Activated B cell treated with CpG ODN at 0.5 μM for 24 hours (primary cell): ENCODE measurements around the gene SCN2B. TPM values are rescaled to one million over a fixed set of nuclear protein-coding genes. Genes with fewer than 3 reads are reported as not detected.

ENCODE experiments used
- ATAC-seq: fragments of 200-7000 bp; cut with Tn5 transposase; one replicate; pipeline ENCODE4 v1.10.0; 2021; ENCODE audit warnings: low read depth, mild to moderate bottlenecking, moderate library complexity
- CTCF ChIA-PET: fragments of 350-600 bp; sonication (Branson Sonifier 250); formaldehyde crosslinking; loops from one replicate; lab custom pipeline; 2021; ENCODE audit warnings: antibody characterized with exemption; lab: Charles Lee
- POLR2A ChIA-PET: fragments of 350-600 bp; sonication (Branson Sonifier 250); formaldehyde crosslinking; loops from one replicate; lab custom pipeline; 2021; ENCODE audit warnings: antibody characterized with exemption; lab: Charles Lee
- DNase-seq: peaks from one replicate; pipeline ENCODE4 v3.0.0; 2022
- H3K27ac Mint-ChIP-seq: one replicate; pipeline ENCODE4 v1.8.0; 2020; ENCODE audit warnings: mixed read lengths
- H3K27me3 Mint-ChIP-seq: one replicate; pipeline ENCODE4 v1.8.0; 2021; ENCODE audit warnings: mixed read lengths
- H3K36me3 Mint-ChIP-seq: one replicate; pipeline ENCODE4 v1.8.0; 2021; ENCODE audit warnings: low read depth, mixed read lengths
- H3K4me1 Mint-ChIP-seq: one replicate; pipeline ENCODE4 v1.8.0; 2021; ENCODE audit warnings: mixed read lengths
- H3K4me3 Mint-ChIP-seq: one replicate; pipeline ENCODE4 v1.8.0; 2020; ENCODE audit warnings: mild to moderate bottlenecking, mixed read lengths
- H3K9me3 Mint-ChIP-seq: one replicate; pipeline ENCODE4 v1.8.0; 2020; ENCODE audit warnings: mixed read lengths
- CTCF ChIP-seq: fragments of 200-600 bp; IDR thresholded peaks from one replicate; pipeline ENCODE4 v1.8.0; 2022; ENCODE audit warnings: antibody characterized with exemption, mild to moderate bottlenecking
- intact Hi-C: fragments of 100-400 bp; cut with micrococcal nuclease; formaldehyde crosslinking; loops from one replicate; pipeline ENCODE4 v1.15.1; 2024
- total RNA-seq: library from RNA; stranded (reverse); gene quantifications from 2 replicates; pipeline ENCODE4 v1.2.3, GENCODE V29; 2022

The SCN2B gene
- total RNA-seq, 1 donor from 2014 or later = not detected

DNA sequence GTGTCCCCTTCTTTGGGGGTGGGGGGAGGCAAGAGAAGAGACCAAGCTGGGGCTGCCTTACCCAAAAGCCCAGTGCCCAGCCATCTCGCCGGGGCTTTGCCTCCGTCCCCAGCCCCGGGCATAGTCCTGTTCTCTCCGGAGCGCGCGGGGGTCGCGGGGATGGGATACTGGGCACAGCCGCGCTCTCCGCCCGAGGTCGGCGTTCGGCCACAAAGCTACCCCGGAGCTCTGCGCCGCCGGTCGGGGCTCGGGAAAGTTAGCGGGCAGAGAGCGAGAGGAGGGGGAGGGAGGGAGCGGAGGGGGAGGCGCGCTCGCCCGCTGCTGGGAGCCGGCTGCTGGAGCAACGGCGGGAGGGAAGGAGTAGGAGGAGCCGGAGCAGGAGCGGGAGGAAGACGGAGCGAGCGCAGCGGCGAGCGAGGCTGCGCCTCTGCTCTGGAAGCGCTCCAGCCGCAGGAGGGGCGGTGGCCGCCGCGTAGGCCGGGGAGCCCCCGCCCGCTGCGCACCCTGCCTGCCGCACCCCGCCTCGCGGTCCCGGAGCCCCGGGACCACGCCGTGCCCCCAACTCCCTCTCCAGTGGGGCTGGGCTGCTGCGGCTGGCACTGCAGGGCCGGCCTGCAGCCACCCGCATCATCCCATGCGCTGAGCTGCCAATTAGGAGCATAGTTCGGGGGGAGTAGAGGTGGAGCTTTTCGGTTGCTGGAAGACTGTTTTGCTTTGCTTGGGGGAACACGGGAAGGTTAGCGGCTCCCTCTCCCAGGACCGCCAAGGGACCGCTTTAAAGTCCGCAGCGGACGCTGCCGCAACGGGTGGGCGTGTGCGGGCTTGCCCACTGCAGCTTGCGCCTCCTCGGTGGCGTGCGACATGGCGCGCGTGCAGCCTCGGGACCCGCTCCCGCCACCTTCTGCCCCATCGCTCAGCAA is 23.6 kb downstream of the SCN2B start, which contains the start of gene SCN4B:
SCN4B (minus strand) TSS at position 272 of the 920 bp plus-strand sequence; CDS start at position 122, 150 bp downstream.
- ChIA-PET POLR2A (no interaction called here), CTCF (no interaction called here)
- H3K4me3 Mint-ChIP-seq = no peak within 1 kb of the TSS
- no peak for DNase-seq
- ATAC-seq = no peak
- peaks cover 68% of the 10 kb centered on the region for H3K27me3 Mint-ChIP-seq
- H3K27ac Mint-ChIP-seq = no peak within 1 kb of the TSS
- H3K9me3 Mint-ChIP-seq = no peaks in the 10 kb centered on the region
- H3K4me1 Mint-ChIP-seq = peaks cover 6% of the 10 kb centered on the region
- no peak for TF ChIP-seq CTCF
- H3K36me3 Mint-ChIP-seq = no peaks in the 10 kb centered on the region
- intact Hi-C loops = no loop called here

DNA sequence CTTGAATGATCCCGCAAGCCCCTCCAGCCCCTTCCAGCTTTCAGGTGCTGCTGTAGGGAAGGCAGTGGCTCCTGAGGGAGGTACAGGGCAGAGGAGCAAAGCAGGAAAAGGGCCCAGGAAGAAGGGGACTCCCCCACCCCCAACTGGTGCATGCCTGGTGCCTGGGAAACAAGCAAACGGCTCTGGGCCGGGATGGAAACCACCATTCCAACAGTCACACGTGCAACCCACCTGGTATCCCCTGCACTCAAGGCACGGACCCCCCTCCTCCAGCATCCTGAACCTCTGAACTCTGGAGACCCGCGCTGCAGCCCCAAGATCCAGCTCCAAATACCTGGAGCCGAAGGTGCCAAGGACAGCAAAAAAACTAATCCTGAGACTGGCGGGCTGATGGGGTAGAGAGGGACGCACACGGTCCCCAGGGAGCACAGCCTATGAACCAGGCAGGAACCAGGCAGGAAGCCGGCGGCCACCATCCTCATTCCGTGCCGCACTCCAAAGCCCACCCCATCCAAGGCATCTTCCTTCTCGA is 24.4 kb downstream of the SCN2B start:
- H3K4me3 Mint-ChIP-seq = no peak overlapping the region
- H3K27me3 Mint-ChIP-seq = peaks cover 68% of the 10 kb centered on the region

DNA sequence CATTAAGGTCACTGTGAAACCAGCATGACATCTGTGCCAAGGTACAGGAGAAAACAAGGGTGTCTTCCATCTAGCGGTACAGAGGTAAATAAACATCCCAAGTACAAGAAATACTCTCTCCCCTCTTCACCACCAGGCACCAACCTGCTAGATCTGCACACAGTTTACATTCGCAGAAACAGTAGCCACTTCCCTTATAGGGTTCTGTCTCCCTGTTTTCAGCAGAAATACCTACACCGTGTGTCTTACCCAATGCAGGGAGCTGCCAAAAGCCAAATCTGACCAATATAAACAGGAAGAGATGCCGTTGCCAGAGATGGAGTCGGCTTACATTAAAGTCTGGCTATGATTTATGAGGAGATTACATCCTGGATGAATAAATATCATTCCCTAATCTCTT is 25.0 kb downstream of the SCN2B start:
- peaks cover 65% of the 10 kb centered on the region for H3K27me3 Mint-ChIP-seq
- H3K4me1 Mint-ChIP-seq = peaks cover 7% of the 10 kb centered on the region
- no peak for DNase-seq
- H3K4me3 Mint-ChIP-seq = no peak overlapping the region
- no peaks in the 10 kb centered on the region for H3K9me3 Mint-ChIP-seq
- no peak overlapping the region for H3K27ac Mint-ChIP-seq
- H3K36me3 Mint-ChIP-seq = no peaks in the 10 kb centered on the region
- CTCF ChIA-PET = no interaction called here
- intact Hi-C loops = no loop called here
- no peak for ATAC-seq
- no peak for TF ChIP-seq CTCF
- POLR2A ChIA-PET = no interaction called here

More for the DNA sequence above, 24.4 kb downstream of the SCN2B start:
- TF ChIP-seq CTCF = no peak
- DNase-seq = no peak
- Mint-ChIP-seq H3K4me1 (peaks cover 6% of the 10 kb centered on the region), H3K27ac (no peak overlapping the region), H3K36me3 (no peaks in the 10 kb centered on the region), H3K9me3 (no peaks in the 10 kb centered on the region)
- POLR2A ChIA-PET = no interaction called here
- CTCF ChIA-PET = no interaction called here
- no peak for ATAC-seq
- intact Hi-C loops = no loop called here

DNA sequence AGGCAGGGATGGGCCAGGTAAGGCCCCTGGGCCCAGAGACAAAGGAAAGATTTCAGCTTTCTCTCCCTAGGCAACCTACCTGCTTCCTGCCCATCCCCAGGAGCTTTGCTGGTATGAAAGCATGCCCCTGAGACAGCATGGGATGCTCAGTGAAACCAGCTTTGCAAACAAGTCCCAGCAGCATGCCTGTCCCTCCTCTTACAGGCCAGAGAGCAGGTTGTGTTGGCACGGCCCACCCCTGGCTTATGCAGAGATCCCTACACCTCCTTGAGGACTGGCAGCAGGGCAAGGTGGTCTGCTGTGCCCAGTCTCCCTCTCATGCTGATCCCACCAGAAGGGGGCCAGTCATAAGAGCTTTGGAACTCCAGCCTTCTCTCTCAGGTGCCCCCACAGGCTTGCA is 26.9 kb downstream of the SCN2B start:
- no peak for TF ChIP-seq CTCF
- Mint-ChIP-seq H3K4me3 (no peak overlapping the region), H3K36me3 (no peaks in the 10 kb centered on the region), H3K27ac (no peak overlapping the region), H3K27me3 (peaks cover 59% of the 10 kb centered on the region), H3K4me1 (peaks cover 11% of the 10 kb centered on the region), H3K9me3 (no peaks in the 10 kb centered on the region)
- no peak for ATAC-seq
- ChIA-PET POLR2A (no interaction called here), CTCF (no interaction called here)
- DNase-seq = no peak
- intact Hi-C loops = loop anchor here (5.0 kb wide), 1 partner anchor 418 kb away; the partner anchor contains the start of gene IFT46

- ChIA-PET POLR2A (no interaction called here), CTCF (interaction anchor here (1.2 kb wide), 1 partner anchor 22 kb away, joined by 4 read pairs; no protein-coding TSS in a partner anchor)
Observed at GRCh38 chr11:118148856-118149255, 27.6 kb downstream of the SCN2B start.

More at GRCh38 chr11:118148856-118149255, 27.6 kb downstream of the SCN2B start:
- Mint-ChIP-seq H3K27me3 (peaks cover 60% of the 10 kb centered on the region), H3K4me1 (peaks cover 10% of the 10 kb centered on the region), H3K36me3 (no peaks in the 10 kb centered on the region), H3K9me3 (no peaks in the 10 kb centered on the region), H3K4me3 (no peak overlapping the region), H3K27ac (no peak overlapping the region)
- no peak for DNase-seq
- no peak for ATAC-seq
- TF ChIP-seq CTCF = no peak
- intact Hi-C loops = loop anchor here (5.0 kb wide), 1 partner anchor 418 kb away; the partner anchor contains the start of gene IFT46
